Measurements from ENCODE around the gene KLF6.
"Not testable (repeated sequence)": the region's sequence is repeated elsewhere in the genome, so short reads cannot be mapped to it uniquely, and the experiment has no call there.

Gene KLF6

GRCh38 chr10:3741688-3742461 is 43.1 kb downstream of the KLF6 start:
- TF ChIP-seq, protein P1, sequence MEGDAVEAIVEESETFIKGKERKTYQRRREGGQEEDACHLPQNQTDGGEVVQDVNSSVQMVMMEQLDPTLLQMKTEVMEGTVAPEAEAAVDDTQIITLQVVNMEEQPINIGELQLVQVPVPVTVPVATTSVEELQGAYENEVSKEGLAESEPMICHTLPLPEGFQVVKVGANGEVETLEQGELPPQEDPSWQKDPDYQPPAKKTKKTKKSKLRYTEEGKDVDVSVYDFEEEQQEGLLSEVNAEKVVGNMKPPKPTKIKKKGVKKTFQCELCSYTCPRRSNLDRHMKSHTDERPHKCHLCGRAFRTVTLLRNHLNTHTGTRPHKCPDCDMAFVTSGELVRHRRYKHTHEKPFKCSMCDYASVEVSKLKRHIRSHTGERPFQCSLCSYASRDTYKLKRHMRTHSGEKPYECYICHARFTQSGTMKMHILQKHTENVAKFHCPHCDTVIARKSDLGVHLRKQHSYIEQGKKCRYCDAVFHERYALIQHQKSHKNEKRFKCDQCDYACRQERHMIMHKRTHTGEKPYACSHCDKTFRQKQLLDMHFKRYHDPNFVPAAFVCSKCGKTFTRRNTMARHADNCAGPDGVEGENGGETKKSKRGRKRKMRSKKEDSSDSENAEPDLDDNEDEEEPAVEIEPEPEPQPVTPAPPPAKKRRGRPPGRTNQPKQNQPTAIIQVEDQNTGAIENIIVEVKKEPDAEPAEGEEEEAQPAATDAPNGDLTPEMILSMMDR (IDR thresholded peaks at IDR 0.05; ENCODE audit: insufficient read depth, low read depth, low read length, missing control alignments), result no peak
- DNase-seq (ENCODE audit: low read depth), result peak; percentile 30
- no peak overlapping the region for H3K4me3 ChIP-seq (ENCODE audit: low read depth, low read length)

DNA sequence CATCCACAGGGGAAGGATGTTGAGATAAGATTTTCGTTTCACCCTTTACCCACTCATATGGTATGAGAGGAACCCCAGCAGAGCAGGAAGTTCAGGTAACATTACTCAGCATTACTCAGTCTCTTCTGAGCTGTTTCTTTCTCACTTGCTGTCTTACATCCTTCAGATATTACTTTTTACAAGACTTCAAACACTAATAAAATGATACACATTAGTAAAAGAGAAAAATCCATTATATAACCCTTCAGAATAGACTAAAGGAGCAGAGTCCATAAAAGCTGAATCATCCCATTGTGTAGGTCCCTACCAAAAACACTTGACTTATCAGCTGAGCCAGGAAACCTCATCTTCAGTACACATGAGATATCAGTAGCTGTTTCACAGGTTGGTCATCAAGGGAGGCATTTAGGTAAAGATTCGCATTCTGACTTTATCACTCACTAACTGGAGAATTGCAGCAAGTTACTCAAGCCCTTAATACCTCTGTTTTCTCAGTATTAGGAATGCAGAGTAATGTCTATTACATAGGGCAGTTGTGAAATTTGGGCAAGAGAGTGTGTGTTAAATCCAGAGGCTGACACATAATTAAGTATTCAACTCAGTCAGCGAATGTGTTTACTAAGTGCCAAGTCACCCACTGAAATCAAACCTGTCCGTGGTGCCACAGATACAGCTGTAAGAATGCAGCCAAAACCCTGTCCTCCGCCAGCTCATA is 44.7 kb downstream of the KLF6 start:
- peak; percentile 34 for DNase-seq (ENCODE audit: low read depth)
- H3K4me3 ChIP-seq (ENCODE audit: low read depth, low read length), result no peak overlapping the region
- TF ChIP-seq, protein P1 (IDR thresholded peaks at IDR 0.05; ENCODE audit: insufficient read depth, low read depth, low read length, missing control alignments), result no peak

DNA sequence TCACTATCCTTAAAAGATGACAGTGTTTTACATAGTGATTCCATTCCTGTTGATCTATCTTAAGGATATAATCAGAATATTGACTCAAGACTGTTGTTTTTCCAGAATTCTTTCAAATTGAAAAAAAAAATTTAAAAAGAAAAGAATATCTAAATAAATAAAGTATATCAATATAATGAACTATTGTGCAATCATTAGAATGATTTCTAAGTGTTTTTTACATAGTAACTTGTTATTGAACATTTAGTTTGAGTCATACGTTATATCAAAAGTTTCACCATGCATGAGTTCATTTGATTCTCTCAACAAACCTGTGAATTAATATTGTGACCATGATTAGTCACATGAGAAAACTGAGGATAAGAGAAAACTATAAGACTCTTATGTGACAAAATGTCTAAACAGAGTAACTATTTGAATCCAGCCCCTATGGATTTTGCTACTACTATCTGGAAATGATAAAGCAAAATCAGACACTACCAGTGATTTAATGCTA is 46.1 kb downstream of the KLF6 start:
- TF ChIP-seq, protein P1 (IDR thresholded peaks at IDR 0.05; ENCODE audit: insufficient read depth, low read depth, low read length, missing control alignments), result no peak
- DNase-seq (ENCODE audit: low read depth), result no peak
- H3K4me3 ChIP-seq (ENCODE audit: low read depth, low read length), result no peak overlapping the region

- DNase-seq (ENCODE audit: low read depth), result no peak
- H3K4me3 ChIP-seq (ENCODE audit: low read depth, low read length), result no peak overlapping the region
- TF ChIP-seq, protein P1 (IDR thresholded peaks at IDR 0.05; ENCODE audit: insufficient read depth, low read depth, low read length, missing control alignments), result no peak
Measured at GRCh38 chr10:3737864-3738263, 47.1 kb downstream of the KLF6 start.

- no peak for DNase-seq (ENCODE audit: low read depth)
- TF ChIP-seq, protein P1 (IDR thresholded peaks at IDR 0.05; ENCODE audit: insufficient read depth, low read depth, low read length, missing control alignments), result peak; percentile 31
- no peak overlapping the region for H3K4me3 ChIP-seq (ENCODE audit: low read depth, low read length)
Measured at GRCh38 chr10:3735175-3735574, 49.8 kb downstream of the KLF6 start.

DNA sequence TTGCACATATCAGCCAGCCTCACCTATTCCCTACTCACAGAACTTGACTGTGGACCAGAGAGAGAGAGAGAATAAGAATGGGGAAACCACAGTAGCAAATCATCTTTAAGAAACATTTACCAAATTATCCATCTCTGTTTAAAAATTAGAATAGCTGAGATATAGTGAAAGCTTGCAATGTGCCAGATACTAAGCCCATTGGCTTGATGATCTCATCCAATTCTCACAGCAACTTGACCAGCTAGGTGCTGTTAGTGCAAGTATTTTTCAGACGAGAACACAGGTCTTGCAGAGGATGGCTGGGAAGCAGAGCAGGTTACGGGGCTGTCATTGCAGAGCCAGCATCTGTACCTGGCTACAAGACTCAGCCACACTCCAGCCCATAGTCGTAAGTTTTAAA is 50.9 kb downstream of the KLF6 start:
- TF ChIP-seq, protein P1 (IDR thresholded peaks at IDR 0.05; ENCODE audit: insufficient read depth, low read depth, low read length, missing control alignments), result no peak

DNA sequence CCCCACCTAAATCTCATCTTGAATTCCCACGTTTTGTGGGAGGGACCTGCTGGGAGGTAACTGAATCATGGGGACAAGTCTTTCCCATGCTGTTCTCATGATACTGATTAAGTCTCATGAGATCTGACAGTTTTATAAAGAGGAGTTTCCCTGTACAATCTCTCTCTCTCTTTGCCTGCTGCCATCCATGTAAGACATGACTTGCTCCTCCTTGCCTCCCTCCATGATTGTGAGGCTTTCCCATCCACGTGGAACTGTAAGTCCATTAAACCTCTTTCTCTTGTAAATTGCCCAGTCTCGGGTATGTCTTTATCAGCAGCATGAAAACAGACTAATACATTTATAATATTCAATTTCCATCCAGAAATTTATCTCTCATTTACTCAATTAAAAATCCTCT is 52.8 kb downstream of the KLF6 start:
- DNase-seq (ENCODE audit: low read depth); H3K4me3 ChIP-seq (ENCODE audit: low read depth, low read length): not testable (repeated sequence)

More for the DNA sequence above, 50.9 kb downstream of the KLF6 start:
- no peak for DNase-seq (ENCODE audit: low read depth)
- no peak overlapping the region for H3K4me3 ChIP-seq (ENCODE audit: low read depth, low read length)

Measured in GM12865 (cell line).